Activated CD4-positive, CD25-positive, alpha-beta regulatory T cell (primary cell): Measurements from ENCODE around the gene STT3B.

ENCODE experiments used
- DNase-seq, 4 experiments: peaks; one replicate each; lab custom pipeline; 2025; lab: John Stamatoyannopoulos, UW

The STT3B gene

GRCh38 chr3:31521468-31521867, 11.3 kb upstream of the STT3B start:
- DNase-seq: no peak

DNA sequence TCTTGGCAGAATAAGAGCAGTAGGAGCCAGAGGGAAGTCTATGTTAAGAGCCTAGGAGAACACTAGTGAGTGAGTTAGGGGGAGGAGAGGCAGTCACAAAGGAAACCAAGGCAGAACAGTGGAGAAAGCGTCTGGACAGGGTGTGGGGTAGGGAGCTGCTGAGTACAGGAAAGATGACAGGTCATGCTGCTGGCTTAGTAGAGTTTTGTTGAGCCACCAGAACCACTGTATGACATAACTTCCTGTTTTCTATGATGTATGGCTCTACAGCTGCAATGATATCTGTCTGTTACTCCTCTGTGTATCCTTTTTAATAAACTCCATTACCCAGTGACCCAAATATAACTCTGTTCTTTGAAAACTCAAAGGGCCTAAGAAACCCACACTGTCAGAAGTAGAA, 10.6 kb upstream of the STT3B start:
- no peak for DNase-seq

DNA sequence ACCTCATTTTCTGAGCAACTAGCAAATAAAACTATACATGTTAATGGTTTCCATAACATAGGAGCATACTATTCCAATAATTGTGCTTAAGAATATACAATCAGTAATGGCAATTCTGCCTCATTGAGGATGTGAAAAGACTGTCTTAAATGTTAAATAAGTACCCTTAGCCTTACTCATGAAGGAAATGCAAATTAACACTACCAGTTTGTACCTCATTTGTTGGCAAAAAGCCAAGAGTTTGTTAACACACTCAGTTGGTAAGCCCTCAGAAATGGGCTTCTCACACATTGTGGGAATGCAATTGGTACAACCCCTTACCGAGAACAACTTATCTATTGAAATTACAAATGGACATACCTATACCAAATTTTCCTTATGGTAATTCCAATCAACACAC, 9.2 kb upstream of the STT3B start:
- no peak for DNase-seq

DNA sequence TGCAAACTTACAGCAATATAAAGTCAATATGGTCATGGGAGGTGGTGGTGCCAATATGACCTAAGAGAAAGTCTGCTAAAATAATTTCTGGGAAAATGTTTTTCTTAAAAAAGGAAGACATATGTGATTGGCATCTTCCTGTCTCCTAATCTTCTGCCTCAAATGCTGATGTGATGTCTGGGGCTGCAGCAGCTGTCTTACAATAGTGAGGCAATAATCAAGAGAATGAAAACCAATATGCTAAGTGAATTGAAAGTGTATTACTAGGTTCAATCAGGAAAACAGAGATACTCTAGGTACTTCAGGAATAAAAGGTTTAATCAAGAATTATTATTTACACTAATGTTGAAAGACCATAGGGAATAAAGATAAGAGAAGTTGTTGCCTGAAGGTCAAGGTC, 7.2 kb upstream of the STT3B start:
- DNase-seq: no peak

GRCh38 chr3:31529421-31529820, 3.3 kb upstream of the STT3B start:
- DNase-seq: no peak

- no peak for DNase-seq
These were observed 2.4 kb upstream of the STT3B start for GRCh38 chr3:31530039-31530959.

DNA sequence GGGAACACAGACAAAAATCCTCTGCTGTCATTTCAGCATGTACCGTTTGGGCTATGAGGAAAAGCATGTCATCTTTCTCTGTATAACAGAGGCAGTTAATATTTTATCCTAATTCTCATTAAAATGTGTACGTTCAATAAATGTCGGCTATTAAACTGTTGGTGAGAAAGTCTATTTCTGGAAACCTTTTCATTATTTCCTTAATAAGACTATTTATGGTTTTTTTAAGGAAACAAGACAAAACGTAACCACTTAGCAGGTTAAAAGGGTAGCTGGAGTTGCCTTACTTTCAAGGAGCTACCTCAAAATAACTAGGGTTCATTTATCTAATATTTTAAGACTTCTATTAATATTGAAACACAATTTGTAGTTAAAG, 1.8 kb upstream of the STT3B start:
- no peak for DNase-seq

DNA sequence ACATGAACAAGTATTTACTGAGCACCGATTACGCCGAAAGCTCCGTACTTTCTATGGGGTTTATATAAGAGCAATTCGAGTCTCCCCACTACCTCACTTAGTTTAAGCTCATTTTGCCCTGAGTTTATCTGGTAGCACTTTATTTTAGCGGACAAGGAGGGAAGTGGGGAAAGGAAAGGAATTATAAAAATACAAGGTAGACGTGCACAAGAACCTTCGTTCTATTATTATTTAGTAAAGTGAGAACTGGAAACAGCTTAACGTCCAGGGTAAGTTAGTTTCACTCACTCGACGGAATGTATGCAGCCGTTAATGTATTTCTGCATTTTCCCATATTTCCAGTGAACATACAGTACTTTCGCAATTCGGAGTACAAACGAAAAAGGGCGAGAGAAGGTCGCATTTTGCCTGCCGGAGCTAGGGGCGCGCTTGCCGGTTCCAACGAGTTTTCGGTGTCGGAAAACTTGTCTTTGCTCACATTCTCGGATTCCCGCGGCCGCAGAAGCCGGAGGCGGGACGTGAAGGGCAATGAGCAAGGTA, 1.2 kb upstream of the STT3B start:
- DNase-seq: no peak

DNA sequence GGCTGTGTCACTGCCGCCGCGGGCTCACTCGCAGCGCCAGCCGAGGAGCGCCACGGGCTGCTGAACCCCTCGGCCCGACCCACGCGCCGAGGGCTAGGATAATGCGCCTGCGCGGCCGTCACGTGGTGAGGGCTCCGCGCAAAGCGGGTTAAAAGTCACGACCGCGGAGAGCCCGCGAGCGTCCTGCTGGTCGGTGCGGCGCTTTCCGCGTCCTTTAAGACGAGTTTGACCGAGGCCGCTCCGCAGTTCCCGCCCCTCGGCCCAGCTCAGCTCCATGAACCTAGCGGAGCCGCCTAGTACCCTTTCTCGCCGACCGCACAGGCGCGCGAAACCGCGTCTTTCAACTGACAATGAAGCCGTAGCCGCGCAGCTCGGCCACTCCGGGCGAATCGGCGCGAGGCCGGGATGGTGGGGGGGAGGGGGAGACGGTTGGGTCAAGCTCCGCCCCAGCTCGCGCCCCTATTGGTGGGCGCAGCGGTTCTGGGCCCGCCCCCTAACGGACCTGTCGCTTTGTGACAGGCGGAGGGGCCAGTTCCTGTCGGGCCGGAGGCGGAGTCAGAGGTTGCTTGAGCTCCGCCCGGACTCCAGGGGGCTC, 636 bp upstream of the STT3B start:
- peak; percentile 95 to 98 (median 98) for DNase-seq

- DNase-seq: peak; percentile 34 to 49 (median 40)
These were observed 692 bp downstream of the STT3B start for GRCh38 chr3:31533169-31534064.

- no peak for DNase-seq
These were observed 1.3 kb downstream of the STT3B start for GRCh38 chr3:31534065-31534425.

DNA sequence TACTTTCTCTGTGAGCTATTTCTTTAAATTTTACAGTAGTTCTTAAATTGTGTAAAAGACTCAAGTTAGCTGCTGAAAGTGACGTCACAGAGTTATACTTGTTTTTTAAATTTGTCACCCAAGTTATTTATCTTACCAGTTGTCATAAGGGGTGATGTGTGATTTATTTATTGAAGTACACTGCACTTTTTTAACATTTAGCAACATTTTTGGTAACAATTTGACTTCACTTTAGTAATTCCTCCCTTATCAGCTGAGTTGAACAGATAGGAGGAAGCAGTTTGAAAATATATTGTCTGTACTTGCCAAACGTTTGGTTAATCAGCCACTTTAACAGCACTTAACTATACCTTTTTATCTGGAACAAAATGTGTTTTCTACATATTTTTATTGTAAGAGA, 3.8 kb downstream of the STT3B start:
- no peak for DNase-seq

DNA sequence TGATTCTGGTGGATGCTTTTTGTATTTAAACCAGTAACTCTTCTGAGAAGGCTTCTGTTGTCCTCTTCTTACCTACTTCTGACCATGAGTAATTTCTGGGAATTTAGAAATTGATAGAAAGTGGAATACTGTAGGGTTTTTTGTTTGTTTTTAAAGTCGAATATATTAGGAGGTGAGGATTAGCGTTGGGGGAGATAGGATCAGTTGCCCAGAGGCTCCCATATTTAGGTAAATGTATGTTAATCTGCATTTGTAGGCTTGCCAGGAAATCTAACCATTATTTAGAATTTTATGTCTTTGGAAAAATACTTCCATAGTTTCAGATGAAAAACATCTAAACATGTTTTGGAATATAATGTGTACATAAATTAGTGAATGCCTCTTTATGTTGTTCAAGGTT, 6.1 kb downstream of the STT3B start:
- no peak for DNase-seq

DNA sequence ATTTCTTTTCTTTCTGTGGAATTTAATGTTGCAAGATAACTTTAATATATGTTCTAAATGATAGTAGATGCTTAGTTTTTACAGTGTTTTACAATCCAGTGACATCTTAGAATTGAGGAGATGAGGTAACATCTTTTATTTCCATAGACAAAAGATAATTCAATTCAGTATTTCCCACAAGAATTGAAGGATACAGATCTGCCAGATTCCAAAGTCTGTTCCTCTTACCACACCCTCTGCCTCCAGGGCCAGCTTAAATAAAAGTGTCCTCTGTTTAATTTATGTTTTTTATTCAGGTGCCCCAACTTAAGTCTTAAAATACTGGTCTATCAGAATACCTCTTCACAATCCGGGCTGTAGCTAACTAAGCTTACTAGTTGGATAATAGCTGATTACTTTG, 6.5 kb downstream of the STT3B start:
- DNase-seq: no peak

- no peak for DNase-seq
These were observed 8.4 kb downstream of the STT3B start for GRCh38 chr3:31541089-31541488.

GRCh38 chr3:31542246-31542645, 9.5 kb downstream of the STT3B start:
- no peak for DNase-seq

GRCh38 chr3:31543375-31543774, 10.7 kb downstream of the STT3B start:
- DNase-seq: no peak

GRCh38 chr3:31544634-31545033, 11.9 kb downstream of the STT3B start:
- no peak for DNase-seq

DNA sequence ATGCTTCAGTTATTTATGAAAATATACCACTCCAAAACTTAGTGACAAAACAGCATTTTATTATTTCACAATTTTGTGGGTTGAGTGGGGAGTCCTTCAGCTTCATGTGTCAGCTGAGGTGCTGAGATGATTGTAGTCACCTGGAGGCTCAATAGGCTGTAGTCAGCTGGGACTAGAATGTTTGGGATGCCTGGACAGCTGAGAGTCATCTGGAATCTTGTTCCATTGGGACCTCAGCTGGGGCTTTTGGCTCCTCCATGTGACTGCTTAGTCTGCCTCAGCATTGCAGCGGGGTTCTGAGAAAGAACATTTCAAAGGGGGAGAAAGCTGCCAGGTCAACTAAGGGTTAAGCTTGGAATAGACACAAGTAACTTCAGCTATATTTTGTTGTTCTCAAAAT, 13.4 kb downstream of the STT3B start:
- no peak for DNase-seq

GRCh38 chr3:31546725-31547124, 14.0 kb downstream of the STT3B start:
- no peak for DNase-seq

DNA sequence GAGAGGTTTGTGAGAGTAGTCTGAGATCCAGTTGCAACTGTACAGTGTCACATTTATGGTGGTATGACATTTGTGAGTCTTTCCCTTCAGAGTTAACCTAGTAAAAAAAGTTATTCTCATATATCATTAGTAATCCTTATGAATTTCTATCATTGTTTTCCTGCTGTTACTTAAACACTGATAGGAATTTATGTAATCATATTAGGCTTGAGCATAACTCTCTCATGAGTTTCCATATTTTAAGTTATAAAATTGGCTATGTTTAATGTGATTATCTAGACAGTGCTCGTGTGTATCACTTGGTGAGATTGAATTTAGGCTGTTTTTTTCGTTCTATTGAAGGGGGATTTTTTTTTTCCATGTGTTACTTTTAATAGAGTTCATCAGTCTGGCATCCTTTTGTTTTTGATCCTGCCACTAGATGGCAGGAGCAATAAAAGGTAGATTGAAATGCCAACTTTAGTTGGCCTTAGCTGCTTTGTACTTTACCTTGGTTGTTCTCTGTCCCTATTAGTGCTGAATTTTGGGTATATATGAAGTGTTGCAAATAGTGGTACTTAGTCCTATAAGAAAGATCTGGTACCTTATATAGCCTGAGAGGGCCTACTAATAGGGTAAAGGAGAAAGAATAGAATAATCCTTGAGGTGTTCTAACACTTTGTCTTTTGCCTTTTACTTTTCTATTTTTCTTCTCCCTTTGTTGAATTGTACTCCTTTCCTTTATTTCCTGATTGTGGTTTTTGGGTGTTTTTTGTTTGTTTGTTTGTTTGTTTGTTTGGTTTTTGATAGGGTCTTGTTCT, 17.9 kb downstream of the STT3B start:
- DNase-seq: no peak

DNA sequence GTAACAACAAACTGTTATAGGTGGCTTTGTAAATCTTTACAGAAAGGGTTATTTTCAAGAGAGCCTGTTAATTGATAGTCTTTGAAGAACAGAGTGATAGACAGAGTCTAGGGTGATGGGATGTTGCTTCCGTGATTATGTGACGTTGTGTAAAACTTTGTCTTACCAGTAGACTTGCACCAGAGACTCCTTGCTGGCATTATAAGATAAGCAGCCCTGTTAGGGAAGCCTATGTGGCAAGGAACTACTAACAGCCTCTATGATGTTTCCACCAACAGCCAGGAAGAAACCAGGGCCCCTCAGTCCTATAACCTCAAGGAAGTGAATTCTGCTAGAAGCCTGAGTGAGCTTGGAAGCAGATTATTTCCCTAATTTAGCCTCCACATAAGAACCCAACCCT, 18.9 kb downstream of the STT3B start:
- no peak for DNase-seq
